Ecto neural progenitor cell (in vitro differentiated cells): ENCODE data around the gene BORCS6.
"Not testable (repeated sequence)": the region's sequence is repeated elsewhere in the genome, so short reads cannot be mapped to it uniquely, and the experiment has no call there.

Experiments used
- DNase-seq: peaks from one replicate; pipeline ENCODE4 v3.0.0-alpha.2; 2018; ENCODE audit warnings: low spot score

BORCS6 gene

GRCh38 chr17:8173056-8173870 lies 16.7 kb downstream of the BORCS6 start:
- peak; percentile 86 for DNase-seq

- not testable (repeated sequence) for DNase-seq
Measured at GRCh38 chr17:8170186-8170585, 19.8 kb downstream of the BORCS6 start.

DNA sequence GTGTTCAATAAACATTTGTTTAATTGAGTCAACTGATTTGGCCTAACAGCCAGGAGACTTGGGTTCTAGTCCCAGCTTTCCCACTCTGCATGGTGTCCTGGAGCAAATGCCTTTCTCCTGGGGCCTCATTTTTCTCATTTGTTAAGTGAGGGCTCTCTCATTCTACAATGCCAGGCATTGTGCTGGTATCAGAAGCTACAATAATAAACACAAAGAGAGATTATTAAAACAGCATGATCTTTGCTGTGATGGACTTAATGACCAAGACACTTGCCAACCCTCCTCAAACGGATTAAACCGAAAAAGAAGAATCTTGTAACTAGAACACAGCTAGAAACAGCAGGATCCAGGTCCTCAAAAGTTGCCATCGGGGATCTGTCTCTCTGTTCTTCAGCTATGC lies 22.5 kb downstream of the BORCS6 start:
- no peak for DNase-seq

- no peak for DNase-seq
Measured at GRCh38 chr17:8166731-8167130, 23.2 kb downstream of the BORCS6 start.

DNA sequence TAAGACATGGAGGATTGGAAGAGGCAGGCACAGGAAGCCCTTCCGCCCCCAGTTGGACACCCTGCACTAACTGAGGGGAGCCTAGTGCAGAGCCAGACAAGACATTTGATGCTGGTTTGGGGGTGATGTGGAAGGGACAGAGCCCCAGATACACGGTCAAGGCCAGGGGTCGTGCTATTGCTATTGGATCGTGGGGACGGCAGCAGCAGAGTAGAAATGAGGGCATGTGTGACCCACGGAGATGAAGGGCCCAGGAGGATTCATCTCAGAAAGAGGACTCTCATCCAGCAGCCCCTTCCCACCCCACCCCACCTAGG lies 25.2 kb downstream of the BORCS6 start:
- DNase-seq, result peak; percentile 45

- peak; percentile 59 for DNase-seq
Measured at GRCh38 chr17:8163978-8164814, 25.8 kb downstream of the BORCS6 start.

DNA sequence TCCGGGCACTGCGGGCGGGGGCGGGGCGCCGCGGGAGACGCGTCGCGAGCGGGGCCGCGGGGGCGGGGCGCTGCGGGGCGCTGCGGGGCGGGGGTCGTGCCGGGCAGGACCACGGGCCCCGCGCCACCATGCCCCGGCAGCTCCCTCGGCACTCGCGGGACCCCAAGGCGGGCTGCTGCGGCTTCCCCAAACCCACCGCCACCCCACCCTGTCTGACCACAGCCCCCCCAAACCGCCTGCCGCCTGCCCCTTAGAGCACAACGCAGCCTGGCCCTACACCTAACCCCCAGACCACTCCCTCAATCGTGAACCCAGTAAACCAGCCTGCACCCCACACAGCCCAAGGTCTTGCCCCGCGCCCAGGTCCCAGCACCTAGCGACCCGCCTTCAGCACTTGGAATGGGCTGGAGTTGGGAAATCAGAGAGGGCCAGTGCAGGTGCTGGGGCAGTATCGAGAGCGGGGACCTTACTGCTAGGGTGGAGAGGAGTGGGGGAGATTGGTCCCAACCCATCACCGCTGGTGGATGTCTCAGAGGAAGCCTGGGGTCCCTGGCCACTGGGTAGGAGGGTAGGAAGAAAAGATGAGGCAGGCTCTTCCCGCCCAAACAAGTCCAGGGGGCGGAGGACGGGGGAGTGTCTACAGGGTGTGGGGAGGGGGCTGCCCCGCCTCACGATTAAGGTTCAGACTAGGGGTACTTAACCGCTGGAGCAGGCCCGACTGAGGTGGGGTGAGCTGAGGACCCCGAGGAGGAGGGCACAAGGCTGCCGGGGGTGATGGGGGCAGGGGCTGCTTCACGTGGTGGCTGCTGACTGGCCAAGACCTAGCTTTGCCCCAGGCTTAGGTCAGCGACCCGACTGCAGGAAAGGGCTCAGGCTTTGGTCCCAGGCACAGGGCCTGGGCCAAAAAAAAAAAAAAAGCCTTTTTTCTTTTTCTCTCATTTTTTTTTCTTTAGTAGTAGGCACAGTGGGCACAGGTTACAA lies 26.7 kb downstream of the BORCS6 start:
- DNase-seq, result peak; percentile 88

DNA sequence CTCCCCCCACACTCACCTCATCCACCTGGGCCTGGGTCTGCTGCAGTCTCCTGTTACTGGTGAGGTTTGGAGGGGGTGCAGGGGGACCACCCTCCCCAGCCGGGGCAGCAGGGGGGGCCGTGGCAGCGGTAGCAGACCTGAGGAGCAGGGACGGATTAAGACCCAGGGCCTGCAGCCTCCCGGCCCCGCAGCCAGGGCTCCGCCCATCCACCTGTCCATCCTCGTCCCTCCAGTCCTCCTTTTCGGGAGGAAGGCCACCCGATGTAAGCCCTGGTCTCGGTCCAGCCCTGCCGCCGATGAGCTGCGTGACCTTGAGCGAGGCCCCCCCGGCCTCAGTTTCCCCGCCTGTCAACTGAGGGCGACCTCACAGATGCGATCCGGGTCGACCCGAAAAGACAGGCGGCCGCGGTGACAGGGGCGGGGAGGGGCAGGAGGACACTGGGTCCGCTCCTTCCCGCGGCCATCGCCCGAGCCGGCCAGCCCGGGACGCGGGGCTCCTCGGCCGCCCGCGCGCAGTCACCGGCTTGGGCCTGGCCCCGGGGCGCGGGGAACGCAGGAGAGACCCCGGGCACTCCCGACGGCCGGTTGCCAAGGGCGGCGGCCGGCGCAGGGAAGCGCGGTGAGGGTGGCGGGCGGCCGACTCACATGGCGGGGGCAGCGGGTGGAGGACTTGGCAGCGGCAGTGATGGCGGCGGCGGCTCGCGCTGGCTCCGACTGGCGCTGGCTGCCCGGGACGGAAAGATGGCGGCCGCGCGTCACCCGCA lies 27.6 kb downstream of the BORCS6 start, which contains the start of gene VAMP2:
Gene VAMP2 (minus strand): TSS at position 716 of the 764 bp plus-strand sequence. CDS start 69 bp downstream, at position 647.
- DNase-seq, result peak; percentile 92

GRCh38 chr17:8161289-8162232 lies 28.4 kb downstream of the BORCS6 start:
- DNase-seq, result no peak

GRCh38 chr17:8160741-8161221 lies 29.2 kb downstream of the BORCS6 start:
- no peak for DNase-seq

- DNase-seq, result no peak
Measured at GRCh38 chr17:8160224-8160577, 29.8 kb downstream of the BORCS6 start.

DNA sequence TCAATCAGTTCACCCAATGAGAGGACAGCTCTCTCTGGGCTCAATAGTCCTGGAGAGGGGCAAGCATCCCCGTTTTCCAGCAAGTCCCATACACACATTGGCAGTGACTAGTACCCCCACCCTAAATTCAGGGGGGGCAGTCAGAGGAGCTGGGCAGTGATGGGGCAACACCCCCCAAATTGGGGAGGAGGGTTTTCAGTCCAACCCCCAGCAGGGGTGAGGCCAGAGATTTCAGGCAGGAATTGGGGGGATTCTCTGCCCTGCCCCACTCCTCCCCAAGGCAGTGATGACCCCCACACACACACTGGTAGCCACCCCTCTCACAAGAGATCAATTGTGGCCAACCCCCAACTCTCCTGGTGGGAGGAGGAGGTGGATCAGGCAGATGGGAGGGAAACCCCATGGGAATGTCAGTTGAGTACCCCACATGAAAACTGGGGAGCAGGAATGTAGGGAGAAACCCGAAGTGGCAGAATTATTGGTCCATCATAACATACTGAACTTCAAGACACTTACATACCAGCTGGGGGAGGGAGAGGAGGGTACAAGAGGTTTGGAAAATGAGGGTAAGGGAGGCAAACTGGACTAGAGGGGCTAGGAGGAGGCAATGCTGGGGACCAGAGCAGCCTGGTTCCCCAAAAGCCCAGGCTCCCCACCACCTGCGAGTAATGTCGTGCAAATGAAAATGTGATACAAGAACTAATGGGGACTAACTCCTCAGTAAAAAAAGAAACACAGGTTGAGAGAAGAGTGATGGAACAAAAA lies 30.3 kb downstream of the BORCS6 start:
- no peak for DNase-seq

- no peak for DNase-seq
Measured at GRCh38 chr17:8159032-8159400, 31.0 kb downstream of the BORCS6 start.

DNA sequence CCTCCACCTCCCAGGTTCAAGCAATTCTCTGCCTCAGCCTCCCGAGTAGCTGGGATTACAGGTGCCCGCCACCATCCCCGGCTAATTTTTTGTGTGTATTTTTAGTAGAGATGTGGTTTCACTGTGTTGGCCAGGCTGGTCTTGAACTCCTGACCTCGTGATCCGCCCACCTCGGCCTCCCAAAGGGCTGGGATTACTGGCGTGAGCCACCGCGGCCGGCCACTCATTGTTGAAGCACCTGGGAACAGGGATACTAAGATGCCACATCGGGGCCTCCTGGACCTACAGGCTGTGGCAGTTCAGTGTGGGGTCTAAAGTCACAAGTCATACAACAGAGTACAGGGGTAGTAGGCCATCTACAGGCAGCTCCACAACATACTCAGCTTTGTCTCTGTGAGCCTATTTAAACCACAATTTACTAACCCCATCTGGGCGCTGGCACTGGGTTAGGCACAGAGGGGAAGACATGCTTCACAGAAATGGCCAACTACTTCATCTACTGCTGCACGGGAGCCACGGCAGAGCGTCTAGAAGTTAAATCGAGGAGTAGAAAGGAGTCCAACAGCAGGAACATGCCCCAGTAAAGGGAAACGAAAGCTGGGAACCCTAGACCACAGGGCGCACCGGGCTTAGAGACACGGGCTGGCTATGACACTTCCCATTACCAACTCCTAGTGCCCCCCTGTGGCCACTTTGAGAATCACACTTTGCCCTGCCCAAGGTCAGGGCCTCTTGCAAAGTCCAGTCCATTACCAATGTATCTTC lies 31.5 kb downstream of the BORCS6 start:
- DNase-seq, result peak; percentile 93

- DNase-seq, result peak; percentile 100
Measured at GRCh38 chr17:8156246-8156992, 33.6 kb downstream of the BORCS6 start.

DNA sequence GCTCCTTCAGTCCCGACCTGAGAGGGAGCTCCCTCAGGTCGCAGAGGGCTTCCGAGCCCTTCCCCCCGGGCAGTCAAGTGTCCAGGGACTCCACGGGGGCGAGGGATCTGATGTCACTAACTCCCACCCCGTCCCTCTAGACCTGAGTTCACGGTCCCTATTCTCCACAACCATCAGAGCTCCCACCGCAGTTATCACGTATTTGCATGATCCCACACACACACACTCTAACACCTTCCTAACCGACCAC lies 34.1 kb downstream of the BORCS6 start:
- DNase-seq, result no peak

DNA sequence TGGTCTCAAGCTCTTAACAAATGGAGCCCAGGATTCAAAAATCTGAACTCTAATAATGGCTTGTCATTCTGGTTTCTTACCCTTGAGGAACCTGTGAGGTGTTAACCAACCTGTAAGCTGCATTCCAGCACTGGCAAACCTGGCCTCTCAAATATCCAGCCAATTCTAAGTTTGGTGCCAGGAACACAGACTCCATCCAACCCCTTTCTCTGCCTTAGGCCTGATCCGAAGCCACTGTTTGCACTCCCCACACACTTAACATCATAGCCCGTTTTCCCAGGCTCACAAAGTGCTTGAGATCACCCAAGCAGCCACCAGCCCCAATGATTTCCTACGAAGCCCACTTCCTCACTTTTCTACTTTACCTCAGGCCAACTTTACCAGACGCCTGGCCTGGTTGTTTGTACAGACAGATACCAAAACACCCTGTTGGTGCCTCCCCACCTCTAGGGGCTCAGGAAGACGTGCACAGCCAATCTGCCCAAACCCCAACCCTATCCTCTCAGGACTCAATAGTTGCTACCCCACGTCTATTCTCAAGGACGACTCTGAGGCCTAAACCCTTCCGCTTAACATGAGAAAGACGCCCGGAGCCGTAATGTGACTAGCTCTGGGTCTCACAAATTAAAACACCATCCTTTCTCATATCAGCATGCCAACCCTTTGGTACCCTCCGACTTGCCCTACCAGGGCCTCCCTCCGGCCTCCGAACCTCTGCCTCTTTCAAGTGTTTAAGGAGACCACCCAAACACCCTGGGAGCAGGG lies 34.6 kb downstream of the BORCS6 start:
- DNase-seq, result no peak
